Peyer's patch (tissue), 4 donors: ENCODE measurements around the gene SERINC3. TPM values are rescaled to one million over a fixed set of nuclear protein-coding genes. Genes with fewer than 3 reads are reported as not detected.
A peak's percentile ranks its signal among the peaks of the same experiment; 100 is the strongest.
"Not testable (repeated sequence)": the region's sequence is repeated elsewhere in the genome, so short reads cannot be mapped to it uniquely, and the experiment has no call there.

Experiments used
- DNase-seq, 3 donors: peaks; one replicate each; pipeline ENCODE4 v3.0.0-alpha.2; 2017 to 2019
- H3K27ac ChIP-seq, 4 donors: fragments of 200-600 bp; sonication (generic); one replicate each; pipeline ENCODE4 v1.5.1; 2016 to 2019
- H3K27me3 ChIP-seq, 2 donors: fragments of 200-600 bp; sonication (generic); one replicate each; pipeline ENCODE4 v1.5.1; 2019
- H3K36me3 ChIP-seq, 3 donors: fragments of 200-600 bp; sonication (generic); one replicate each; pipeline ENCODE4 v1.5.1; 2016 to 2019
- H3K4me1 ChIP-seq, 4 donors: fragments of 200-600 bp; sonication (generic); one replicate each; pipeline ENCODE4 v1.5.1; 2016 to 2019
- H3K4me3 ChIP-seq, 4 donors: fragments of 200-600 bp; sonication (generic); 1 replicate in 3 of 4; 2 replicates in 1 of 4; pipeline ENCODE4 v1.5.1; 2016 to 2019; ENCODE audit warnings: mild to moderate bottlenecking in 1 of 4
- H3K9me3 ChIP-seq, 4 donors: fragments of 200-600 bp; sonication (generic); one replicate each; pipeline ENCODE4 v1.5.1; 2016 to 2019; ENCODE audit warnings: mild to moderate bottlenecking in 1 of 4
- CTCF ChIP-seq, 6 experiments: fragments of 450-650 bp in 4 of 6; fragments of 200-600 bp in 2 of 6; sonication (generic) in 1 of 6; IDR thresholded peaks; one replicate each; pipeline ENCODE4 v1.5.1; 2017 to 2019; ENCODE audit warnings: antibody characterized with exemption in 6 of 6, mild to moderate bottlenecking in 3 of 6, moderate library complexity in 1 of 6
- POLR2A ChIP-seq, 2 donors: fragments of 450-650 bp; IDR thresholded peaks; one replicate each; pipeline ENCODE4 v1.5.1; 2017; ENCODE audit warnings: antibody characterized with exemption in 2 of 2, mild to moderate bottlenecking in 2 of 2, moderate library complexity in 2 of 2
- total RNA-seq, 4 donors: library from RNA; depleted of rRNA; stranded (reverse); fragments of >200 nt; gene quantifications; one replicate each; pipeline ENCODE4 v1.1.0, GENCODE V29; 2016

SERINC3 gene
- total RNA-seq, 4 donors from 2014 or later: 24.8 to 70.0 (median 54.2) TPM

GRCh38 chr20:44475372-44475693 lies 46.5 kb downstream of the SERINC3 start:
- peaks cover 0 to 5% (median 2%) of the 10 kb centered on the region in 4 donors for H3K4me1 ChIP-seq
- H3K27ac ChIP-seq: peak overlapping the region; percentile 82 to 97 (median 86)
- H3K9me3 ChIP-seq: no peaks in the 10 kb centered on the region
- no peaks in the 10 kb centered on the region for H3K27me3 ChIP-seq
- no peak for DNase-seq
- peaks cover 0 to 6% (median 0%) of the 10 kb centered on the region in 3 donors for H3K36me3 ChIP-seq
- TF ChIP-seq CTCF (IDR thresholded peaks at IDR 0.05): no peak
- no peak for TF ChIP-seq POLR2A (IDR thresholded peaks at IDR 0.05)
- H3K4me3 ChIP-seq: peak overlapping the region; percentile 64 to 88 (median 70)

GRCh38 chr20:44472283-44472682 lies 49.6 kb downstream of the SERINC3 start:
- H3K36me3 ChIP-seq, H3K27ac ChIP-seq, H3K27me3 ChIP-seq, DNase-seq, H3K4me1 ChIP-seq, H3K9me3 ChIP-seq, H3K4me3 ChIP-seq: not testable (repeated sequence)

- H3K36me3 ChIP-seq: no peaks in the 10 kb centered on the region
- no peak for DNase-seq
- TF ChIP-seq POLR2A (IDR thresholded peaks at IDR 0.05) (no peak), CTCF (IDR thresholded peaks at IDR 0.05) (peak in 4 of 6 experiments; percentile 22 to 96 (median 88))
- no peak overlapping the region for H3K27ac ChIP-seq
- H3K27me3 ChIP-seq: no peaks in the 10 kb centered on the region
- no peak overlapping the region for H3K4me3 ChIP-seq
- H3K4me1 ChIP-seq: peaks cover 0 to 4% (median 1%) of the 10 kb centered on the region in 4 donors
- H3K9me3 ChIP-seq: no peaks in the 10 kb centered on the region
Measured at GRCh38 chr20:44471481-44471882, 50.4 kb downstream of the SERINC3 start.

GRCh38 chr20:44470327-44470726 lies 51.5 kb downstream of the SERINC3 start:
- TF ChIP-seq POLR2A (IDR thresholded peaks at IDR 0.05): no peak
- no peak for TF ChIP-seq CTCF (IDR thresholded peaks at IDR 0.05)
- Histone ChIP-seq H3K9me3 (no peaks in the 10 kb centered on the region), H3K36me3 (no peaks in the 10 kb centered on the region), H3K4me1 (no peaks in the 10 kb centered on the region), H3K27me3 (no peaks in the 10 kb centered on the region), H3K4me3 (no peak overlapping the region), H3K27ac (no peak overlapping the region)
- no peak for DNase-seq

- H3K27me3 ChIP-seq: no peaks in the 10 kb centered on the region
- TF ChIP-seq POLR2A (IDR thresholded peaks at IDR 0.05) (no peak), CTCF (IDR thresholded peaks at IDR 0.05) (no peak)
- H3K27ac ChIP-seq: no peak overlapping the region
- H3K9me3 ChIP-seq: no peaks in the 10 kb centered on the region
- no peaks in the 10 kb centered on the region for H3K4me1 ChIP-seq
- H3K36me3 ChIP-seq: no peaks in the 10 kb centered on the region
- H3K4me3 ChIP-seq: no peak overlapping the region
- DNase-seq: no peak
Measured at GRCh38 chr20:44468044-44468782, 53.7 kb downstream of the SERINC3 start.

GRCh38 chr20:44467289-44467883 lies 54.5 kb downstream of the SERINC3 start:
- no peak overlapping the region for H3K27ac ChIP-seq
- no peaks in the 10 kb centered on the region for H3K36me3 ChIP-seq
- TF ChIP-seq POLR2A (IDR thresholded peaks at IDR 0.05) (no peak), CTCF (IDR thresholded peaks at IDR 0.05) (no peak)
- H3K4me3 ChIP-seq: no peak overlapping the region
- H3K27me3 ChIP-seq: no peaks in the 10 kb centered on the region
- H3K9me3 ChIP-seq: no peaks in the 10 kb centered on the region
- DNase-seq: no peak
- H3K4me1 ChIP-seq: no peaks in the 10 kb centered on the region
